ENCODE results near the gene DCP1A.

DNA sequence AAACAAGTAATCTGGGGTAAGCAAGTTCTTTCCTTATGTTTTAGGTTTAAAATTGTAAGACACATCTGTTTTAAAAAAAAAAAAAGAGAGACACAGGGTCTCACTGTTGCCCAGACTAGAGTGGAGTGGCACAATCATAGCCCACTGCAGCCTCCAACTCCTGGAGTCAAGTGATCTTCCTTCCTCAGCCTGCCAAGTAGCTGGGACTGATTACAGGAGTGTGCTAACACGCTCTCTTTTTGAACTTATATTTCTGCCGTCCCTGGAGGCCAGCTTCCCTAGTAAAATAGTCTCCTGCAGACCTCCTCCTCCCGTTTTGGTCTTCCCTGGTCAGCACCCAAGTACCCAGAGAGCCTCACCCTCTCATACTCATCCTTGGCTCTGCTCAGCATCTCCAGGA, 35.5 kb downstream of the DCP1A start:
- TF ChIP-seq, protein P1, sequence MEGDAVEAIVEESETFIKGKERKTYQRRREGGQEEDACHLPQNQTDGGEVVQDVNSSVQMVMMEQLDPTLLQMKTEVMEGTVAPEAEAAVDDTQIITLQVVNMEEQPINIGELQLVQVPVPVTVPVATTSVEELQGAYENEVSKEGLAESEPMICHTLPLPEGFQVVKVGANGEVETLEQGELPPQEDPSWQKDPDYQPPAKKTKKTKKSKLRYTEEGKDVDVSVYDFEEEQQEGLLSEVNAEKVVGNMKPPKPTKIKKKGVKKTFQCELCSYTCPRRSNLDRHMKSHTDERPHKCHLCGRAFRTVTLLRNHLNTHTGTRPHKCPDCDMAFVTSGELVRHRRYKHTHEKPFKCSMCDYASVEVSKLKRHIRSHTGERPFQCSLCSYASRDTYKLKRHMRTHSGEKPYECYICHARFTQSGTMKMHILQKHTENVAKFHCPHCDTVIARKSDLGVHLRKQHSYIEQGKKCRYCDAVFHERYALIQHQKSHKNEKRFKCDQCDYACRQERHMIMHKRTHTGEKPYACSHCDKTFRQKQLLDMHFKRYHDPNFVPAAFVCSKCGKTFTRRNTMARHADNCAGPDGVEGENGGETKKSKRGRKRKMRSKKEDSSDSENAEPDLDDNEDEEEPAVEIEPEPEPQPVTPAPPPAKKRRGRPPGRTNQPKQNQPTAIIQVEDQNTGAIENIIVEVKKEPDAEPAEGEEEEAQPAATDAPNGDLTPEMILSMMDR (IDR thresholded peaks at IDR 0.05; ENCODE audit: low read depth, low read length, missing input control): no peak
- TF ChIP-seq REST (IDR thresholded peaks at IDR 0.05) (no peak), RXRA (IDR thresholded peaks at IDR 0.05) (no peak), JUND (IDR thresholded peaks at IDR 0.05) (no peak), TAF1 (conservative IDR thresholded peaks at IDR 0.05) (no peak), GABPA (IDR thresholded peaks at IDR 0.05 in 1 of 2, conservative IDR thresholded peaks at IDR 0.05 in 1 of 2) (no peak), YY1 (IDR thresholded peaks at IDR 0.05) (no peak), MAX (IDR thresholded peaks at IDR 0.05) (no peak), EGR1 (IDR thresholded peaks at IDR 0.05; ENCODE audit: low read depth in 2 of 2) (no peak), RAD21 (IDR thresholded peaks at IDR 0.05) (no peak), FOXA1 (IDR thresholded peaks at IDR 0.05) (no peak)

Data from liver (tissue), 3 donors.